WI38 (cell line): ENCODE measurements around the gene GNS.

Source experiments
- H3K4me3 ChIP-seq: 2 replicates; pipeline ENCODE4 v1.5.1; 2011; ENCODE audit warnings: low read depth, mild to moderate bottlenecking, control low read depth, low read length
- TF ChIP-seq, protein P1 (sequence below): IDR thresholded peaks from 2 replicates; pipeline ENCODE4 v1.5.1; 2012; ENCODE audit warnings: low read depth, mild to moderate bottlenecking, control low read depth, low read length

The GNS gene

DNA sequence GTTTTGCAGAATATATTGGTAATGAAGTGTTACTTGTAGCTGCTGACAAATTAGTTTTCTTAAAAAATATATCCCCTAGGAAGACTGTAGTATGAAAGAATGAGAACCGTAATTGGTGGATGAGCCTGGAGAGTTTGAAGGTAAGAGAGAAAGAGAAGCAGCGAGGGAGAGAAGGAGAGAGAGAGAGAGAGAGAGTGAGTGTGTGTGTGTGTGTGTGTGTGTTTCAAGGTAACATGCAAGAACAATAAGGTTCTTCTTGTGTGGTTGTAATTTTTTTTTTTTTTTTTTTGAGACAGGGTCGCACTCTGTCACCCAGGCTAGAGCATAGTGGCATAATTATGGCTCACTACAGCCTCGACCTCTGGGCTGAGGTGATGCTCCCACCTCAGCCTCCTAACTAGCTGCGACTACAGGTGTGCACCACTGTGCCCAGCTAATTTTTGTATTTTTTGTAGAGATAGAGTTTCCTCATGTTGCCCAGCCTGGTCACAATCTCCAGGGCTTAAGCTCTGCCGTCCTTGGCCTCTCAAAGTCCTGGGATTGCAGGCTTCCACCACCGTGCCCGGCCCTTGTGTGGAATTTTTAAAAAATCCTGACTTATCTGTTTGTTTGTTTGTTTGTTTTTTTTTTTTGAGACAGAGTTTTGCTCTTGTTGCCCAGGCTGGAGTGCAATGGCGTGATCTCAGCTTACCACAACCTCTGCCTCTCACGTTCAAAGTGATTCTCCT, 75.2 kb downstream of the GNS start:
- TF ChIP-seq, protein P1, sequence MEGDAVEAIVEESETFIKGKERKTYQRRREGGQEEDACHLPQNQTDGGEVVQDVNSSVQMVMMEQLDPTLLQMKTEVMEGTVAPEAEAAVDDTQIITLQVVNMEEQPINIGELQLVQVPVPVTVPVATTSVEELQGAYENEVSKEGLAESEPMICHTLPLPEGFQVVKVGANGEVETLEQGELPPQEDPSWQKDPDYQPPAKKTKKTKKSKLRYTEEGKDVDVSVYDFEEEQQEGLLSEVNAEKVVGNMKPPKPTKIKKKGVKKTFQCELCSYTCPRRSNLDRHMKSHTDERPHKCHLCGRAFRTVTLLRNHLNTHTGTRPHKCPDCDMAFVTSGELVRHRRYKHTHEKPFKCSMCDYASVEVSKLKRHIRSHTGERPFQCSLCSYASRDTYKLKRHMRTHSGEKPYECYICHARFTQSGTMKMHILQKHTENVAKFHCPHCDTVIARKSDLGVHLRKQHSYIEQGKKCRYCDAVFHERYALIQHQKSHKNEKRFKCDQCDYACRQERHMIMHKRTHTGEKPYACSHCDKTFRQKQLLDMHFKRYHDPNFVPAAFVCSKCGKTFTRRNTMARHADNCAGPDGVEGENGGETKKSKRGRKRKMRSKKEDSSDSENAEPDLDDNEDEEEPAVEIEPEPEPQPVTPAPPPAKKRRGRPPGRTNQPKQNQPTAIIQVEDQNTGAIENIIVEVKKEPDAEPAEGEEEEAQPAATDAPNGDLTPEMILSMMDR, result no peak
- no peak overlapping the region for H3K4me3 ChIP-seq

DNA sequence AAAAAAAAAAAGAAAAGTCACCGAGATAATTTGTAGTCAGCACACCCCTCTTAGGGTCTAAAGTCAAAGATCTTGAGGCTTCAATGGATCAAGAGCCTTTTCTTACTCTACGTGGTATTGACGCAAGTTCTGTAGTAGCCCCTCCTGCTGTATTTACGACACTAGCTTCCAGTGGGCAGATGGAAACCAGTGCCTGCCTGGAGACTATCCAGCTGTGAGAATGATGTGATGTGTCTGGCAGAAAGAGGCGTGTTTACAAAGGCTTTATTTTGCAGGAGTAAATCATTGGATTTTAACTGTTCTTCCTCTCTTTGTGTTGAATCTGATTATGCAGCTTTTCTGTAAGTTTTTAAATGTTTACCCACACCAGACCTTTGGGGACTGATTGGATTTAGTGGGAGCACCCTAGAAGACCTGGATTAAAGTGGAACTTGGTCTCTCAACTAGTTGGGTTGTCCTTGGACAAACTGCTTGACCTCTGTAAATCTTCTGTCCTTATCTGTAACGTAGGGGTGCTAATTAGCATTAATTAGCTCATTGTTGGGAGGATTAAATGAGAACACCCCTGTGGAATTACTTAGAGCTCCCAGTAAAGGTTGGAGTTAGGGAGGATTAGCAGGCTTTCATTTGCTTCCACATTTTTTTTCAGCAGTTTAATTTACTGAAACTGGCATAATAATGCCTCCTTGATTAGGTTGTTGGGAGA, 76.5 kb downstream of the GNS start:
- H3K4me3 ChIP-seq, result no peak overlapping the region
- TF ChIP-seq, protein P1, result no peak

DNA sequence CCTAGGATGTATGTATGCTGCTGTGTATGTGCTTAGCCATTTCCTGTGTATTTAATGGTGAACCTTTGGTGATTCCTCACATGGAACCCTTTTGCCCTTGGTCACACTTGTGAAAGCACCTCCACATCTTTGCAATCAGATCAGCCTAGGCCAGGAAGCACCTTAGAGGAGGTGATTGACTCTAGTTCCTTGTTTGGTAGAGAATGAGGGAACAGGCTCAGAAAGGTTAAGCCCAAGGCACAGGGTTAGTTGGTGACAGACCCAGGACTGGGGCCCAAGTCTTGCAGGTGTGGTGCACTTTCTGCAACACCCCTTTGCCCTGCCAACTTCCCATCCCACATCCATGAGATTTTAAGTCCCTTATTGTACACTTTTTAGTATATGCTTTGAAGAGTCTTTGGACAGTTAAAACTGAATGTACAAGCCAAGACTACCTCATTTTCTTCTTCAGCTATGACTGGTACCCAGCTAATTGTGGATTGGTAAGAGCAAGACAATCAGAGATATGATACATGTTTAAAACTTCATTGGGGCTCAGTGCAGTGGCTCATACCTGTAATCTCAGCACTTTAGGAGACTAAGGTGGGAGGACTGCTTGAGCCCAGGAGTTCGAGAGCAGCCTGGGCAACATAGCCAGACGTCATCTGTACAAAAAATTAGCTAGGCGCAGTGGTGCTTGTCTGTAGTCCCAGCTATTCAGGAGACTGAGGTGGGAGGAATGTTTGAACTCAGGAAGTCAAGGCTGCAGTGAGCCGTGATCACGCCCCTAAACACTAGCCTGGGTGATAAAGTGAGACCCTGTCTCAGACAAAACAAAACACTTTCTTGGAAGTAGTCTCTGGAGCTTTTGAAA, 77.8 kb downstream of the GNS start:
- no peak overlapping the region for H3K4me3 ChIP-seq
- TF ChIP-seq, protein P1, result no peak

DNA sequence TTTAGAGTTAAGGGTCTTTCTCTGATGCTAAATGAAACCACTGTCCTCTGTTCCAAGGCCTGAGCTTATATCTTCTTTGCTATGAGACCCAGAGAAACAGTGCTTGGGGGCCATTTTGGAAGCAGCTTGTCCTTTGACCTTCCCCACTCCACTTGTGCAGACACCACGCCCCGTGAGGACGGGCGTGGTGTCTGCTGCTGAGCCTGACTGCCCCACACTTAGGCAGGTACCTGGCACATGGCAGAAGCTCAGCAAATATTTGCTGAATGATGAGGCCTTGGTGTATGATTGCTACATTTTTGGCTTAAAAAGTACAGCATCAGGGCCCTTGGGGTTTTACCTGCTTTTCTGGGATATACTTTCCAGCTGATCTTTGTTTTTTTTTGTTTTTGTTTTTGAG, 79.0 kb downstream of the GNS start:
- H3K4me3 ChIP-seq, result no peak overlapping the region
- TF ChIP-seq, protein P1, result no peak

DNA sequence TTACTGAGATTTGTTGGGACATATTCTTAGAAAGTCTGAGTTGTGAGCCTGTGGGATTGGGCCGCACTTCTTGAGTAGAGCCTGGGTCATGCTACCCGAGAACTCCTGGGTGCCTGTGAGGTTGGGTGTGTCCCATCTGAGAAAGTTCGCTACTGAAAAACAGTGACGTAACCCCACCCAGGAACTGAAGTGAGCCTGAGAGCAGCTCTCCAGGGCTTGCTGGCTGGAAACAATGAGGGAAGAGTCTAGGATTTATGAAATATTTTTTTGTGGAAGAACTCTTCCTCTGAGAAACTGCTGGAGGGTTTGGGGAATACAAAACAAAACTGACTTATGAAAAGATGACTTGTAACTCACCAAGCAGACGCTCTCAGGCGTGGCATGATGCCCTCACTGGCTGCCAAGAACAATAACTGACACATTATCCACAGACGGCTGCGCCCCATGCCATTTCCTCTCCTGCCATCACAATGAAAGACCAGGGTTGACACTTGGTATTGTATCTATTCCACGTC, 79.7 kb downstream of the GNS start:
- TF ChIP-seq, protein P1, result no peak
- no peak overlapping the region for H3K4me3 ChIP-seq

DNA sequence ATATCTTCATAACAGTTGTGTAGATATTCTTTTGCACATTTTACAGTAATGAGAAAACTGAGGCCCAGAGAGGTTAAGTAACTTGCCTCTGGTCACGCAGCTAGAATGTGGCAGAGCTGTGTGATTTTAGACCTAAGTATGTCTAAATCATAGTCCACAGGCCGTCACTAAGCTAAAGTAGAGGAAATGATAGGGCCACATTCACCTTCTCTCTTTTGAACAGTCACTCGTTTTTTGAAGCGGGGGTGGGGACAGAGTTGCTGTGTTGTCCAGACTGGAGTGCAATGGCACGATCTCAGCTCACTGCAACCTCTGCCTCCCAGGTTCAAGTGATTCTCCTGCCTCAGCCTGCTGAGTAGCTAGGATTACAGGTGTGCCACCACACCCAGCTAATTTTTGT, 80.4 kb downstream of the GNS start:
- TF ChIP-seq, protein P1, result no peak

More for the DNA sequence above, 80.4 kb downstream of the GNS start:
- no peak overlapping the region for H3K4me3 ChIP-seq
